GM12878 (cell line): ENCODE results near the gene ACTR1B. TPM values are rescaled to one million over a fixed set of nuclear protein-coding genes. Genes with fewer than 3 reads are reported as not detected.

Experiments
- ATAC-seq: fragments of 200-7000 bp; cut with Tn5 transposase; 3 replicates; pipeline ENCODE4 v1.9.1; 2020; ENCODE audit warnings: mild to moderate bottlenecking, moderate library complexity
- BruUV-seq: library from RNA; stranded (reverse); fragments of 400-500 nt; replicated peaks from 2 replicates; lab custom pipeline; 2021; lab: Mats Ljungman, UMichigan
- CTCF ChIA-PET: fragments of 300-600 bp; sonication (Branson Sonifier 250); formaldehyde crosslinking; extraction: SDS; loops from one replicate; lab custom pipeline; 2021; ENCODE audit warnings: inconsistent platforms; lab: Yijun Ruan, JAX
- POLR2A ChIA-PET: fragments of 350-600 bp; formaldehyde crosslinking; extraction: SDS; loops from one replicate; lab custom pipeline; 2021; ENCODE audit warnings: inconsistent platforms; lab: Charles Lee
- RAD21 ChIA-PET: fragments of 300-600 bp; sonication (Branson Sonifier 250); formaldehyde crosslinking; loops from one replicate; lab custom pipeline; 2023; ENCODE audit warnings: antibody characterized with exemption; ENCODE audit not compliant: unreplicated experiment; lab: Charles Lee
- SMC1A ChIA-PET: fragments of 300-600 bp; sonication (Branson Sonifier 250); formaldehyde crosslinking; loops from one replicate; lab custom pipeline; 2023; ENCODE audit not compliant: unreplicated experiment, uncharacterized antibody; lab: Charles Lee
- DNase-seq: peaks from one replicate; pipeline ENCODE4 v3.0.0-alpha.2; 2011; ENCODE audit warnings: low read depth, low spot score
- FAIRE-seq: peaks from 3 replicates; lab custom pipeline; 2011; peaks lifted over from hg19 to GRCh38; lab: Jason Lieb, UNC
- H2AFZ ChIP-seq: 2 replicates; pipeline ENCODE4 v1.6.0; 2011; ENCODE audit warnings: low read depth, low read length, control low read depth; ENCODE audit not compliant: control insufficient read depth
- H3K27ac ChIP-seq: 2 replicates; pipeline ENCODE4 v1.5.1; 2011; ENCODE audit warnings: control low read depth; ENCODE audit not compliant: control insufficient read depth, insufficient read depth
- H3K27me3 ChIP-seq, 2 experiments: replicated peaks in 1 of 2; 2 replicates each; pipeline versions ENCODE4 v1.6.0 to v1.6.1; 2011; ENCODE audit warnings: low read length in 1 of 2; ENCODE audit not compliant: control insufficient read depth in 2 of 2, insufficient read depth in 2 of 2
- H3K36me3 ChIP-seq, 2 experiments: 2 replicates each; pipeline ENCODE4 v1.5.1; 2011; ENCODE audit warnings: low read length in 1 of 2; ENCODE audit not compliant: control insufficient read depth in 2 of 2, insufficient read depth in 2 of 2
- H3K4me1 ChIP-seq: 2 replicates; pipeline ENCODE4 v1.6.1; 2011; ENCODE audit warnings: mild to moderate bottlenecking, low read length, moderate library complexity, mixed read lengths; ENCODE audit not compliant: control insufficient read depth, insufficient read depth
- H3K4me2 ChIP-seq: 2 replicates; pipeline ENCODE4 v1.6.0; 2011; ENCODE audit warnings: control low read depth; ENCODE audit not compliant: control insufficient read depth, insufficient read depth
- H3K4me3 ChIP-seq: fragments of 200-600 bp; sonication (generic); 2 replicates; pipeline ENCODE4 v1.5.1; 2016
- H3K79me2 ChIP-seq: 2 replicates; pipeline ENCODE4 v1.6.0; 2011; ENCODE audit warnings: low read length; ENCODE audit not compliant: control insufficient read depth, insufficient read depth
- H3K9ac ChIP-seq: 2 replicates; pipeline ENCODE4 v1.8.0; 2011; ENCODE audit warnings: low read length, control low read depth, mixed read lengths; ENCODE audit not compliant: control insufficient read depth, insufficient read depth
- H3K9me3 ChIP-seq: replicated peaks from 3 replicates; pipeline ENCODE4 v1.5.1; 2011; ENCODE audit warnings: mild to moderate bottlenecking, low read length; ENCODE audit not compliant: control insufficient read depth, insufficient read depth
- H4K20me1 ChIP-seq: 2 replicates; pipeline ENCODE4 v1.6.0; 2011; ENCODE audit not compliant: control insufficient read depth, insufficient read depth
- CHD2 ChIP-seq: IDR thresholded peaks from 2 replicates; pipeline ENCODE4 v1.6.1; 2011; ENCODE audit warnings: low read depth, low read length, improper control_type of control experiment, borderline replicate concordance
- GABPA ChIP-seq: IDR thresholded peaks from 2 replicates; pipeline ENCODE4 v1.6.1; 2014; ENCODE audit warnings: antibody characterized with exemption, low read depth, mild to moderate bottlenecking, inconsistent platforms
- NFIC ChIP-seq: IDR thresholded peaks from 2 replicates; pipeline ENCODE4 v1.6.1; 2012; ENCODE audit warnings: low read depth, mild to moderate bottlenecking, inconsistent platforms, low read length, moderate library complexity
- PAX5 ChIP-seq: IDR thresholded peaks from 2 replicates; pipeline ENCODE4 v1.6.1; 2011; ENCODE audit warnings: low read depth, low read length, borderline replicate concordance
- POU2F2 ChIP-seq: IDR thresholded peaks from 3 replicates; pipeline ENCODE4 v1.6.1; 2011; ENCODE audit warnings: low read depth, mild to moderate bottlenecking, low read length, borderline replicate concordance
- RCOR1 ChIP-seq: conservative IDR thresholded peaks from 2 replicates; pipeline ENCODE4 v1.6.1; 2012; ENCODE audit warnings: low read depth, low read length, improper control_type of control experiment
- TBL1XR1 ChIP-seq: IDR thresholded peaks from 2 replicates; pipeline ENCODE4 v1.6.1; 2012; ENCODE audit warnings: low read depth, low read length, improper control_type of control experiment
- TCF7 ChIP-seq: IDR thresholded peaks from 2 replicates; pipeline ENCODE4 v1.6.1; 2014; ENCODE audit warnings: antibody characterized with exemption, borderline replicate concordance
- WGBS: methylation state at CpG from one replicate; pipeline ENCODE4 v1.1.6; 2016; ENCODE audit warnings: low lambda C conversion rate; ENCODE audit not compliant: insufficient replicate concordance, insufficient coverage; ENCODE audit errors: missing lambda C conversion rate; 5-methylcytosine and 5-hydroxymethylcytosine counted together
- in situ Hi-C: fragments of 300-500 bp; cut with MboI; formaldehyde crosslinking; loops from 9 replicates; pipeline ENCODE4 v1.14.3; 2018; ENCODE audit warnings: mixed read lengths
- intact Hi-C: fragments of 100-400 bp; cut with micrococcal nuclease; formaldehyde crosslinking; loops from one replicate; pipeline ENCODE4 v1.14.2; 2022; ENCODE audit not compliant: unreplicated experiment
- polyA plus RNA-seq, 11 experiments: library from polyadenylated mRNA; depleted of rRNA in 4 of 11; unstranded in 6 of 11; stranded (reverse) in 5 of 11; fragments of >200 nt; fragmentation: Nextera tagmentation in 4 of 11; fragmentation: Illumina TruSeq in 1 of 11; extraction: Ambion mirVana in 4 of 11; extraction: Trizol in 1 of 11; gene quantifications; 1 replicate in 1 of 11; 2 replicates in 10 of 11; pipeline versions ENCODE4 v1.2.1 to v1.2.3, GENCODE V29; 2011 to 2016; ENCODE audit warnings: inconsistent platforms in 2 of 11, missing spikeins in 2 of 11, low read depth in 1 of 11
- total RNA-seq, 4 experiments: library from RNA; depleted of rRNA in 3 of 4; stranded (reverse); fragments of >200 nt in 3 of 4; fragmentation: Illumina TruSeq in 1 of 4; extraction: Trizol in 1 of 4; gene quantifications; 2 replicates each; pipeline versions ENCODE4 v1.2.1 to v1.2.3, GENCODE V29; 2013 to 2021
- TF ChIP-seq, protein P1 (sequence below): fragments of 150-350 bp; IDR thresholded peaks from 2 replicates; pipeline ENCODE4 v1.6.1; 2014; ENCODE audit warnings: mild to moderate bottlenecking, low read depth, low read length
- TF ChIP-seq, protein P2 (sequence below): IDR thresholded peaks from 2 replicates; pipeline ENCODE4 v1.6.1; 2012; ENCODE audit warnings: low read depth, low read length, improper control_type of control experiment

ACTR1B gene
- total and polyA plus RNA-seq, 10 of the 15 experiments (the other 5 are each of a cell fraction or from before 2014, with no cell fraction given), result 1.3 to 62.8 (median 44.8) TPM

DNA sequence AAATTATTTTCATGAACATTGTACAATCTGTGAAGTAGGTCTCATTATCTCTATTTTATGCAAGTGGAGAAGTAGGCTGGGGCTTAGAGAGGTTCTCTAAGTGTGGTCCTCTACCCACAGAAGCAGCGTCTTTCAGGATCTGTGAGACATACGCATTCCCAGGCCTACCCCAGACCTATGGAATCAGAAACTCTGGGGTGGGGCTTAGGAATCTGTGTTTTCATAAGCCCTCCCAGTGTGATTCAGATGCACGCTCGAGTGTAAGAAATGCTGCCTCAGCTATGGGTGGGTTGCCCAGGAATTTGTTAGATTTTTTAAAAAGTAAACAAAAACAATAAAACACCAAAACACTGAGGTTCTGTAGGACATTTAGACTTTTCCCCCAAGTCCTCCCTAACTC is 34.7 kb upstream of the ACTR1B start:
- POLR2A ChIA-PET, result interaction anchor here (1.1 to 1.4 kb wide), 2 partner anchors 34 to 35 kb away, joined by 3 to 4 read pairs; partner anchors contain the start of gene ACTR1B

GRCh38 chr2:97697252-97698235 is 33.7 kb upstream of the ACTR1B start:
- no peaks in the 10 kb centered on the region for H4K20me1 ChIP-seq
- H3K4me1 ChIP-seq, result no peaks in the 10 kb centered on the region; the same call in 1 of the 2 replicates
- ChIA-PET SMC1A (interaction anchor here (0.8 to 6.2 kb wide), 17 partner anchors 9 to 688 kb away, joined by 3 to 81 read pairs (median 6); partner anchors contain the start of genes ACTR1B, ANKRD36B and COX5B), POLR2A (interaction anchor here (1.1 to 1.6 kb wide), 4 partner anchors 33 to 107 kb away, joined by 3 to 5 read pairs (median 4); partner anchors contain the start of genes ACTR1B and COX5B), RAD21 (interaction anchor here (1.0 to 5.9 kb wide), 15 partner anchors 12 to 1634 kb away, joined by 3 to 106 read pairs (median 10); partner anchors contain the start of genes ACTR1B and COX5B), CTCF (interaction anchor here (0.6 to 7.8 kb wide), 21 partner anchors 10 to 687 kb away, joined by 3 to 168 read pairs (median 7); partner anchors contain the start of genes ACTR1B, ANKRD36B, C2orf92 and COX5B)
- H3K9ac ChIP-seq, result no peak overlapping the region
- peak overlapping the region; percentile 73 for H2AFZ ChIP-seq
- BruUV-seq, result no TSS peak
- no peaks in the 10 kb centered on the region for H3K27me3 ChIP-seq
- H3K4me3 ChIP-seq, result peak overlapping the region; percentile 25; the same call in 1 of the 2 replicates
- no peaks in the 10 kb centered on the region for H3K79me2 ChIP-seq
- H3K36me3 ChIP-seq, result no peaks in the 10 kb centered on the region
- peak; percentile 94 for FAIRE-seq
- H3K27ac ChIP-seq, result no peak overlapping the region
- peak overlapping the region; percentile 36 for H3K4me2 ChIP-seq
- intact Hi-C loops (loop anchor here (1.0 to 5.0 kb wide), 4 partner anchors 33 to 688 kb away; partner anchors contain the start of genes ACTR1B and COX5B), in situ Hi-C loops (loop anchor here (10.0 kb wide), 1 partner anchor 1633 kb away; no protein-coding TSS in a partner anchor)
- peak; percentile 45 for DNase-seq
- H3K9me3 ChIP-seq, result no peaks in the 10 kb centered on the region
- peak; percentile 96 for ATAC-seq
- WGBS, result 22% methylated on average over 14 of the region's 14 CpGs
- TF ChIP-seq GABPA (no peak), CHD2 (no peak), TBL1XR1 (no peak), RCOR1 (no peak), POU2F2 (no peak), TCF7 (peak; percentile 37; the same call in 1 of the 2 replicates)
- TF ChIP-seq, protein P1, sequence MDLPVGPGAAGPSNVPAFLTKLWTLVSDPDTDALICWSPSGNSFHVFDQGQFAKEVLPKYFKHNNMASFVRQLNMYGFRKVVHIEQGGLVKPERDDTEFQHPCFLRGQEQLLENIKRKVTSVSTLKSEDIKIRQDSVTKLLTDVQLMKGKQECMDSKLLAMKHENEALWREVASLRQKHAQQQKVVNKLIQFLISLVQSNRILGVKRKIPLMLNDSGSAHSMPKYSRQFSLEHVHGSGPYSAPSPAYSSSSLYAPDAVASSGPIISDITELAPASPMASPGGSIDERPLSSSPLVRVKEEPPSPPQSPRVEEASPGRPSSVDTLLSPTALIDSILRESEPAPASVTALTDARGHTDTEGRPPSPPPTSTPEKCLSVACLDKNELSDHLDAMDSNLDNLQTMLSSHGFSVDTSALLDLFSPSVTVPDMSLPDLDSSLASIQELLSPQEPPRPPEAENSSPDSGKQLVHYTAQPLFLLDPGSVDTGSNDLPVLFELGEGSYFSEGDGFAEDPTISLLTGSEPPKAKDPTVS, result no peak
- TF ChIP-seq, protein P2, sequence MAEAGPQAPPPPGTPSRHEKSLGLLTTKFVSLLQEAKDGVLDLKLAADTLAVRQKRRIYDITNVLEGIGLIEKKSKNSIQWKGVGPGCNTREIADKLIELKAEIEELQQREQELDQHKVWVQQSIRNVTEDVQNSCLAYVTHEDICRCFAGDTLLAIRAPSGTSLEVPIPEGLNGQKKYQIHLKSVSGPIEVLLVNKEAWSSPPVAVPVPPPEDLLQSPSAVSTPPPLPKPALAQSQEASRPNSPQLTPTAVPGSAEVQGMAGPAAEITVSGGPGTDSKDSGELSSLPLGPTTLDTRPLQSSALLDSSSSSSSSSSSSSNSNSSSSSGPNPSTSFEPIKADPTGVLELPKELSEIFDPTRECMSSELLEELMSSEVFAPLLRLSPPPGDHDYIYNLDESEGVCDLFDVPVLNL, result no peak

More for the DNA sequence above, 34.7 kb upstream of the ACTR1B start:
- no TSS peak for BruUV-seq
- Histone ChIP-seq H3K4me2 (no peak overlapping the region), H3K36me3 (no peaks in the 10 kb centered on the region), H3K27ac (no peak overlapping the region), H3K4me3 (no peak overlapping the region), H3K9ac (no peak overlapping the region), H3K27me3 (no peaks in the 10 kb centered on the region), H2AFZ (no peak overlapping the region), H3K4me1 (no peaks in the 10 kb centered on the region; the same call in 1 of the 2 replicates), H4K20me1 (no peaks in the 10 kb centered on the region), H3K9me3 (no peaks in the 10 kb centered on the region), H3K79me2 (no peaks in the 10 kb centered on the region)
- 67% methylated on average over 4 of the region's 4 CpGs for WGBS
- FAIRE-seq (no peak), ATAC-seq (no peak), DNase-seq (no peak)
- intact Hi-C loops, result loop anchor here (5.0 kb wide), 1 partner anchor 51 kb away; the partner anchor contains the start of gene COX5B
- ChIA-PET CTCF (interaction anchor here (0.8 to 7.8 kb wide), 22 partner anchors 11 to 686 kb away, joined by 3 to 168 read pairs (median 8); partner anchors contain the start of genes ACTR1B, ANKRD36B, C2orf92 and COX5B), SMC1A (interaction anchor here (1.1 to 6.2 kb wide), 15 partner anchors 10 to 687 kb away, joined by 3 to 81 read pairs (median 15); partner anchors contain the start of genes ACTR1B, ANKRD36B and COX5B), RAD21 (interaction anchor here (1.0 to 5.9 kb wide), 11 partner anchors 11 to 1635 kb away, joined by 3 to 106 read pairs (median 15); partner anchors contain the start of genes ACTR1B and COX5B)
- TF ChIP-seq NFIC (no peak), PAX5 (no peak)
- in situ Hi-C loops, result loop anchor here (10.0 kb wide), 1 partner anchor 1634 kb away; no protein-coding TSS in a partner anchor
